Loucy (cell line): ENCODE results near the gene DISP3.

ENCODE experiments used
- H2AFZ ChIP-seq: fragments of 200-600 bp; sonication (generic); 2 replicates; pipeline ENCODE4 v1.6.0; 2016; ENCODE audit warnings: antibody characterized with exemption, mild to moderate bottlenecking, low read length, moderate library complexity
- H3F3A ChIP-seq: fragments of 200-600 bp; 2 replicates; pipeline ENCODE4 v1.6.0; 2016; ENCODE audit warnings: antibody characterized with exemption, low read depth, mild to moderate bottlenecking
- H3K27me3 ChIP-seq: fragments of 200-600 bp; sonication (generic); 2 replicates; pipeline ENCODE4 v1.6.1; 2014; ENCODE audit warnings: low read length, mild to moderate bottlenecking; ENCODE audit not compliant: insufficient read depth, poor library complexity, severe bottlenecking
- H3K36me3 ChIP-seq: fragments of 200-600 bp; sonication (generic); 2 replicates; pipeline ENCODE4 v1.6.1; 2016; ENCODE audit warnings: low read length; ENCODE audit not compliant: insufficient read depth
- H3K4me1 ChIP-seq: fragments of 200-600 bp; sonication (generic); 2 replicates; pipeline ENCODE4 v1.5.1; 2014; ENCODE audit warnings: low read length, mild to moderate bottlenecking; ENCODE audit not compliant: insufficient read depth, poor library complexity, severe bottlenecking
- H3K4me2 ChIP-seq: fragments of 200-600 bp; sonication (generic); 2 replicates; pipeline ENCODE4 v1.6.0; 2014; ENCODE audit warnings: antibody characterized with exemption, low read length, low read depth, mild to moderate bottlenecking; ENCODE audit not compliant: poor library complexity, severe bottlenecking
- H3K4me3 ChIP-seq: fragments of 200-600 bp; sonication (generic); 2 replicates; pipeline ENCODE4 v1.5.1; 2014; ENCODE audit warnings: low read length, mild to moderate bottlenecking, mixed read lengths; ENCODE audit not compliant: poor library complexity, severe bottlenecking
- H3K79me2 ChIP-seq: fragments of 200-600 bp; sonication (generic); 2 replicates; pipeline ENCODE4 v1.6.1; 2014; ENCODE audit warnings: low read length; ENCODE audit not compliant: insufficient read depth
- H3K9ac ChIP-seq: fragments of 200-600 bp; sonication (generic); 2 replicates; pipeline ENCODE4 v1.6.0; 2014; ENCODE audit warnings: mild to moderate bottlenecking, low read depth, low read length, moderate library complexity; ENCODE audit not compliant: poor library complexity, severe bottlenecking
- H3K9me2 ChIP-seq: fragments of 200-600 bp; sonication (generic); replicated peaks from 2 replicates; pipeline ENCODE4 v1.6.1; 2016; ENCODE audit warnings: low read depth, low read length, mixed read lengths
- H3K9me3 ChIP-seq: fragments of 200-600 bp; sonication (generic); 2 replicates; pipeline ENCODE4 v1.6.1; 2014; ENCODE audit warnings: mild to moderate bottlenecking, antibody characterized with exemption, low read length, low read depth; ENCODE audit not compliant: insufficient read depth
- H4K20me1 ChIP-seq: fragments of 200-600 bp; sonication (generic); 2 replicates; pipeline ENCODE4 v1.6.0; 2014; ENCODE audit warnings: antibody characterized with exemption, low read length, mild to moderate bottlenecking; ENCODE audit not compliant: insufficient read depth, poor library complexity, severe bottlenecking
- EZH2phosphoT487 ChIP-seq: fragments of 200-600 bp; IDR thresholded peaks from 2 replicates; pipeline ENCODE4 v1.6.1; 2018; ENCODE audit warnings: antibody characterized with exemption, mild to moderate bottlenecking, moderate library complexity, borderline replicate concordance
- TF ChIP-seq, protein P1 (sequence below): fragments of 200-600 bp; sonication (generic); conservative IDR thresholded peaks from 2 replicates; pipeline ENCODE4 v1.5.1; 2014; ENCODE audit warnings: mild to moderate bottlenecking, antibody characterized with exemption, low read length

DISP3 gene

DNA sequence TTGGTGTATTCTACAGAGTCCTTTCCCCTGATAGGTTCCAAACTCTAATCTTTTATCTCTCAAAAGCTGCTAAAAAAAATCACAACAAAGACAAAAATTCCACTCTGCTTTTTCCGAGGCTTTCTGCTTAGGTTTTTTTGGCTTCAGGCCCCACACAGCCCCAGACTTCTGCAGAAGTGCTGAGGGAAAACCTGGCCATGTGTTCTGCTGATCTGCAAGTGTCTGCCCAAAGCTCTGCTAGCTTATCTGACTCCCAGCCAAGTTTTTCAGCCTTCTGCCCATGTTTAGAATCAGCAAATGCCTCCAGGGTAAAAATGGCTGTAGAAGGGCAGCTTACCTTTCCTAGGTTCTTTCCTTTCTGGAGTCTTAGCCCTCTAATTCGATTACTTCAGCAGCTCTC, 28.4 kb downstream of the DISP3 start:
- H3K36me3 ChIP-seq, result no peaks in the 10 kb centered on the region
- no peaks in the 10 kb centered on the region for H3K79me2 ChIP-seq
- no peaks in the 10 kb centered on the region for H3K9me2 ChIP-seq
- TF ChIP-seq EZH2phosphoT487, result no peak
- TF ChIP-seq, protein P1, sequence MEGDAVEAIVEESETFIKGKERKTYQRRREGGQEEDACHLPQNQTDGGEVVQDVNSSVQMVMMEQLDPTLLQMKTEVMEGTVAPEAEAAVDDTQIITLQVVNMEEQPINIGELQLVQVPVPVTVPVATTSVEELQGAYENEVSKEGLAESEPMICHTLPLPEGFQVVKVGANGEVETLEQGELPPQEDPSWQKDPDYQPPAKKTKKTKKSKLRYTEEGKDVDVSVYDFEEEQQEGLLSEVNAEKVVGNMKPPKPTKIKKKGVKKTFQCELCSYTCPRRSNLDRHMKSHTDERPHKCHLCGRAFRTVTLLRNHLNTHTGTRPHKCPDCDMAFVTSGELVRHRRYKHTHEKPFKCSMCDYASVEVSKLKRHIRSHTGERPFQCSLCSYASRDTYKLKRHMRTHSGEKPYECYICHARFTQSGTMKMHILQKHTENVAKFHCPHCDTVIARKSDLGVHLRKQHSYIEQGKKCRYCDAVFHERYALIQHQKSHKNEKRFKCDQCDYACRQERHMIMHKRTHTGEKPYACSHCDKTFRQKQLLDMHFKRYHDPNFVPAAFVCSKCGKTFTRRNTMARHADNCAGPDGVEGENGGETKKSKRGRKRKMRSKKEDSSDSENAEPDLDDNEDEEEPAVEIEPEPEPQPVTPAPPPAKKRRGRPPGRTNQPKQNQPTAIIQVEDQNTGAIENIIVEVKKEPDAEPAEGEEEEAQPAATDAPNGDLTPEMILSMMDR, result no peak
- H4K20me1 ChIP-seq, result no peaks in the 10 kb centered on the region
- no peak overlapping the region for H3K4me2 ChIP-seq
- H2AFZ ChIP-seq, result no peak overlapping the region
- H3K9me3 ChIP-seq, result peaks cover 12% of the 10 kb centered on the region
- no peak overlapping the region for H3K4me3 ChIP-seq
- no peak overlapping the region for H3K9ac ChIP-seq
- H3K27me3 ChIP-seq, result no peaks in the 10 kb centered on the region
- no peaks in the 10 kb centered on the region for H3K4me1 ChIP-seq
- H3F3A ChIP-seq, result no peaks in the 10 kb centered on the region

DNA sequence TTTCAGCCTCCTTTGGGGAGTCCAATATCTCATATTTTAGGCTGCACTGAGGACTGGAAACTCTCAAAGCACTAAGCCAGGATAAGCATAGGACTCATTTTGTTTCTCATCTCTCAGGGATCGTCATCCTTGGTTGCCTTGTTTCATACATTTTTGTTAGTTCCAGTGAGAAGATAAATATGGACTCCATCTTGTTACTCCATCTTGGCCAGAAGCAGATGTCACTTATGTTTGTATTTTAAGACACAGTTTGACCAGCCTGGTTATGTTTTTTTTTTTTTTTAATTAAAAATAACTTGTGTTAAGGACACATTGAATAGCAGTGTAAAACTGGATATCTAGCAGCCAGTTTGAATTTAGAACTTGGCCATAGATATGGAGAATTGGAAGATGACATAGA, 34.7 kb downstream of the DISP3 start:
- Histone ChIP-seq H3K9me3 (0 out of 2 replicates have a peak, but pooled peaks cover 2% of the 10 kb centered on the region), H3K79me2 (no peaks in the 10 kb centered on the region), H3K27me3 (no peaks in the 10 kb centered on the region), H4K20me1 (no peaks in the 10 kb centered on the region), H3K4me1 (no peaks in the 10 kb centered on the region), H3K9ac (no peak overlapping the region), H3K4me3 (no peak overlapping the region), H3K4me2 (no peak overlapping the region), H3K9me2 (no peaks in the 10 kb centered on the region), H3F3A (no peaks in the 10 kb centered on the region), H2AFZ (no peak overlapping the region), H3K36me3 (no peaks in the 10 kb centered on the region)
- TF ChIP-seq, protein P1, result no peak
- TF ChIP-seq EZH2phosphoT487, result no peak

DNA sequence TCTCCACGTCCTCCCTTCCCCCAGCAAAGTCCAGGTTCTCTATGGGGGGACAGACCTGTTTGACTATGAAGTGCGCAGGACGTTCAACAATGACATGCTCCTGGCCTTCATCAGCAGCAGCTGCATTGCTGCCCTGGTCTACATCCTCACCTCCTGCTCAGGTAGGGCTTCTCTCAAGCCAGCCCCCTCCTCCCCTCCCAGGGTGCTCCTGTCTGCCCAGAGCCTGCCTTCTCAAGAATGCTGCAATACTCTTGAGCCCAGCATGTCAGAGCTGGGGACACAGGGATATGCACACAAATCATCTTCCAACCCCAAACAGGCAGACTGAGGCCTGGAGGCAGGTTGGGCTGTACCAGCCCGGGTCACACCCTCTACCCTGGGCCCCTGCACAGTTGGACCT, 35.4 kb downstream of the DISP3 start:
- Histone ChIP-seq H3K79me2 (no peaks in the 10 kb centered on the region), H3K36me3 (no peaks in the 10 kb centered on the region), H3K9me3 (no peaks in the 10 kb centered on the region), H3K9ac (no peak overlapping the region), H3F3A (no peaks in the 10 kb centered on the region), H3K4me3 (no peak overlapping the region), H3K4me1 (no peaks in the 10 kb centered on the region), H2AFZ (no peak overlapping the region), H3K4me2 (no peak overlapping the region), H3K9me2 (no peaks in the 10 kb centered on the region), H4K20me1 (no peaks in the 10 kb centered on the region), H3K27me3 (no peaks in the 10 kb centered on the region)
- TF ChIP-seq EZH2phosphoT487, result no peak
- TF ChIP-seq, protein P1, result no peak
